K562 (cell line): ENCODE data around the gene FRYL. TPM values are rescaled to one million over a fixed set of nuclear protein-coding genes. Genes with fewer than 3 reads are reported as not detected.

Experiments
- ATAC-seq: fragments of 200-7000 bp; cut with Tn5 transposase; 3 replicates; pipeline ENCODE4 v1.9.1; 2020; ENCODE audit warnings: moderate library complexity
- BruUV-seq: library from RNA; stranded (reverse); fragments of 400-500 nt; replicated peaks from 2 replicates; lab custom pipeline; 2021; lab: Mats Ljungman, UMichigan
- CTCF ChIA-PET: fragments of 300-600 bp; formaldehyde crosslinking; extraction: SDS; loops from one replicate; lab custom pipeline; 2021; ENCODE audit warnings: low intra/inter-chr PET ratio; lab: Yijun Ruan, JAX
- POLR2A ChIA-PET: fragments of 300-600, 350-650 bp; sonication (Branson Sonifier 250); formaldehyde crosslinking; extraction: SDS; loops from one replicate; lab custom pipeline; 2021; ENCODE audit warnings: antibody characterized with exemption, inconsistent platforms; lab: Yijun Ruan, JAX
- DNase-seq, 4 experiments: peaks; one replicate each; pipeline versions ENCODE4 v3.0.0 to v3.0.0-alpha.2; 2011 to 2018; ENCODE audit warnings: low spot score in 3 of 4, mixed read lengths in 3 of 4; ENCODE audit errors: extremely low read depth in 1 of 4
- FAIRE-seq: peaks from 2 replicates; lab custom pipeline; 2011; peaks lifted over from hg19 to GRCh38; lab: Jason Lieb, UNC
- H2AFZ ChIP-seq: 2 replicates; pipeline ENCODE4 v1.6.0; 2011; ENCODE audit warnings: low read depth, low read length, control low read depth, inconsistent platforms
- H3K27ac ChIP-seq: fragments of 200-600 bp; 3 replicates; pipeline ENCODE4 v1.8.0; 2011; ENCODE audit warnings: low read depth, mild to moderate bottlenecking, control low read depth, inconsistent platforms, low read length, moderate library complexity, mixed read lengths; ENCODE audit errors: extremely low read depth
- H3K27me3 ChIP-seq, 2 experiments: fragments of 300-600 bp in 1 of 2; 2 replicates in 1 of 2; 3 replicates in 1 of 2; pipeline versions ENCODE4 v1.6.0 to v1.8.0; 2011; ENCODE audit warnings: inconsistent platforms in 2 of 2, low read length in 2 of 2, mild to moderate bottlenecking in 1 of 2, mixed read lengths in 1 of 2, moderate library complexity in 1 of 2; ENCODE audit not compliant: control insufficient read depth in 2 of 2, insufficient read depth in 2 of 2
- H3K36me3 ChIP-seq: fragments of 300-600 bp; 3 replicates; pipeline ENCODE4 v1.8.0; 2011; ENCODE audit warnings: mild to moderate bottlenecking, low read length, inconsistent platforms; ENCODE audit not compliant: control insufficient read depth, insufficient read depth
- H3K4me1 ChIP-seq, 2 experiments: fragments of 200-600 bp in 1 of 2; replicated peaks in 1 of 2; 2 replicates in 1 of 2; 3 replicates in 1 of 2; pipeline versions ENCODE4 v1.5.1 to v1.8.0; 2011; ENCODE audit warnings: inconsistent platforms in 2 of 2, low read length in 2 of 2, mild to moderate bottlenecking in 1 of 2, mixed read lengths in 1 of 2, moderate library complexity in 1 of 2; ENCODE audit not compliant: control insufficient read depth in 2 of 2, insufficient read depth in 2 of 2
- H3K4me2 ChIP-seq: 2 replicates; pipeline ENCODE4 v1.6.1; 2011; ENCODE audit warnings: low read length, control low read depth, inconsistent platforms, mixed read lengths; ENCODE audit not compliant: insufficient read depth
- H3K4me3 ChIP-seq: fragments of 200-600 bp; sonication (generic), shearing (Covaris generic); 2 replicates; pipeline ENCODE4 v1.5.1; 2016; ENCODE audit warnings: control low read depth, inconsistent platforms
- H3K79me2 ChIP-seq: fragments of 200-600 bp; 3 replicates; pipeline ENCODE4 v1.8.0; 2011; ENCODE audit warnings: low read length, inconsistent platforms; ENCODE audit not compliant: control insufficient read depth, insufficient read depth
- H3K9ac ChIP-seq, 2 experiments: 2 replicates each; pipeline versions ENCODE4 v1.6.0 to v1.6.1; 2011; ENCODE audit warnings: low read depth in 2 of 2, low read length in 2 of 2, control low read depth in 1 of 2, inconsistent platforms in 1 of 2, mild to moderate bottlenecking in 1 of 2, mixed read lengths in 1 of 2; ENCODE audit not compliant: insufficient read depth in 1 of 2
- H3K9me1 ChIP-seq: one replicate; pipeline ENCODE4 v1.6.0; 2011; ENCODE audit warnings: inconsistent platforms, mild to moderate bottlenecking, low read length, moderate library complexity; ENCODE audit not compliant: control insufficient read depth, insufficient read depth
- H3K9me3 ChIP-seq: replicated peaks from 2 replicates; pipeline ENCODE4 v1.5.1; 2011; ENCODE audit warnings: low read depth, low read length, inconsistent platforms; ENCODE audit not compliant: control insufficient read depth, insufficient read depth
- H4K20me1 ChIP-seq: replicated peaks from 2 replicates; pipeline ENCODE4 v1.6.1; 2011; ENCODE audit warnings: low read length, inconsistent platforms, mixed read lengths; ENCODE audit not compliant: control insufficient read depth, insufficient read depth
- HMBOX1 ChIP-seq: sonication (generic); IDR thresholded peaks from 2 replicates; pipeline ENCODE4 v1.6.1; 2016
- PCBP1 ChIP-seq: fragments of 200-400 bp; formaldehyde crosslinking; IDR thresholded peaks from 2 replicates; pipeline ENCODE4 v1.6.1; 2018; ENCODE audit warnings: mild to moderate bottlenecking, low read depth, low read length; ENCODE audit not compliant: poor library complexity, severe bottlenecking
- POLR2AphosphoS2 ChIP-seq: IDR thresholded peaks from 2 replicates; pipeline ENCODE4 v1.6.1; 2012; ENCODE audit warnings: low read length, improper control_type of control experiment
- POLR3A ChIP-seq: IDR thresholded peaks from 2 replicates; pipeline ENCODE4 v1.6.1; 2011; ENCODE audit warnings: borderline replicate concordance, mild to moderate bottlenecking, moderate library complexity; ENCODE audit not compliant: insufficient read length, insufficient read depth; ENCODE audit errors: extremely low read depth
- WGBS: fragments of 100-300 bp; shearing (Covaris generic); methylation state at CpG from one replicate; pipeline ENCODE4 v1.1.6; 2016; ENCODE audit warnings: low coverage, mixed read lengths; ENCODE audit not compliant: insufficient coverage; ENCODE audit errors: missing lambda C conversion rate; 5-methylcytosine and 5-hydroxymethylcytosine counted together
- in situ Hi-C: fragments of 300-500 bp; cut with MboI; formaldehyde crosslinking; loops from 4 replicates; pipeline ENCODE4 v1.15.0; 2018; ENCODE audit warnings: inconsistent platforms, mixed read lengths
- intact Hi-C: fragments of 100-400 bp; cut with micrococcal nuclease; formaldehyde crosslinking; loops from 2 replicates; pipeline ENCODE4 v1.14.2; 2022
- polyA plus RNA-seq, 8 experiments: library from polyadenylated mRNA; depleted of rRNA in 4 of 8; stranded (reverse) in 5 of 8; unstranded in 3 of 8; fragments of >200 nt; fragmentation: Nextera tagmentation in 2 of 8; fragmentation: Illumina TruSeq in 1 of 8; extraction: Ambion mirVana in 2 of 8; extraction: Trizol in 1 of 8; gene quantifications; 2 replicates each; pipeline versions ENCODE4 v1.2.1 to v1.2.3, GENCODE V29; 2011 to 2014; ENCODE audit warnings: inconsistent platforms in 1 of 8, missing spikeins in 1 of 8
- total RNA-seq, 7 experiments: library from RNA; depleted of rRNA in 6 of 7; stranded (reverse); fragments of >200 nt in 6 of 7; fragmentation: Illumina TruSeq in 2 of 7; extraction: Trizol in 2 of 7; gene quantifications; 2 replicates each; pipeline versions ENCODE4 v1.2.1 to v1.2.3, GENCODE V29; 2011 to 2021; ENCODE audit warnings: low replicate concordance in 1 of 7
- TF ChIP-seq, protein P1 (sequence below): fragments of 450-650 bp; IDR thresholded peaks from 2 replicates; pipeline ENCODE4 v1.6.1; 2016; ENCODE audit warnings: missing biosample characterization, missing genetic modification characterization

FRYL gene
- total and polyA plus RNA-seq, 9 of the 15 experiments (the other 6 are each of a cell fraction or from before 2014, with no cell fraction given): 7.2 to 34.9 (median 15.9) TPM

DNA sequence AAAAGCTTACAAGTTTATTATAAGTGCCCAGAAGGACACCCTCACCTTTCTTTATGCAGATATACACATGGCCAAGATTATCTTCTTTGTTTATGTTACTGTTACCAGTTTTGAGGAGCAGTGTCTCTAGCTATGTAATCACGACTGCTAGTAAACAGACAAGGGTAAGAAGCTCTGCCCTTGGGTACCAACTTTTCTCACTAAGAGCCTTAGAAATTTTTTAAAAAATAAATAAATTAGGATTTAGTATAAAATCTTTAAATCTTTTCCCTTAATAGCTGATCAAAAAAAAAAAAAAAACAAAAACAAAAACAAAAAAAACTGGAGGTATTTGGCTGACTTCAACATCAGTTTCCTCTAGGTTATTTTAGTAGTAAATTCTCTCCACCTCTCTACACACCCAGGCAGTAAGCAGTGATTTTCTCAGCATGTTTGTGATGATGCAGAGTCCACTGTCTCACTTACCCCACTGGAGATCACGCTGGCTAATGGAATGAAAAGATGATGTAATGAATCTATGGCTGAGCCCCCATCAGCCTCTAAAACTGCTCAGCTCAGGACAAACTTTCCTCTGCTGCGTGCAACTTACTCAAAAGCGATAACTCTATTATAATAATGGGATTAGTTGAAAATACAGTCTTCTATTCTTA is 125.9 kb downstream of the FRYL start:
- FAIRE-seq (no peak), DNase-seq (no peak), ATAC-seq (peak; percentile 48)
- in situ Hi-C loops (no loop called here), intact Hi-C loops (no loop called here)
- TF ChIP-seq, protein P1, sequence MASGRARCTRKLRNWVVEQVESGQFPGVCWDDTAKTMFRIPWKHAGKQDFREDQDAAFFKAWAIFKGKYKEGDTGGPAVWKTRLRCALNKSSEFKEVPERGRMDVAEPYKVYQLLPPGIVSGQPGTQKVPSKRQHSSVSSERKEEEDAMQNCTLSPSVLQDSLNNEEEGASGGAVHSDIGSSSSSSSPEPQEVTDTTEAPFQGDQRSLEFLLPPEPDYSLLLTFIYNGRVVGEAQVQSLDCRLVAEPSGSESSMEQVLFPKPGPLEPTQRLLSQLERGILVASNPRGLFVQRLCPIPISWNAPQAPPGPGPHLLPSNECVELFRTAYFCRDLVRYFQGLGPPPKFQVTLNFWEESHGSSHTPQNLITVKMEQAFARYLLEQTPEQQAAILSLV (tag): no peak
- TF ChIP-seq PCBP1: no peak
- no peak for TF ChIP-seq POLR3A
- peak; percentile 32; the same call in 1 of the 2 replicates for TF ChIP-seq HMBOX1
- no peak for TF ChIP-seq POLR2AphosphoS2
- POLR2A ChIA-PET: interaction anchor here (0.5 kb wide), 1 partner anchor 13 kb away, joined by 3 read pairs; no protein-coding TSS in a partner anchor
- Histone ChIP-seq H3K4me2 (no peak overlapping the region), H3K36me3 (no peaks in the 10 kb centered on the region; the same call in 2 of the 3 replicates), H4K20me1 (no peaks in the 10 kb centered on the region; the same call in 1 of the 2 replicates), H3K9me1 (no peaks in the 10 kb centered on the region), H3K4me1 (peaks cover 0 to 5% of the 10 kb centered on the region in 2 experiments; a peak in 1 of 5 replicates), H3K27ac (no peak overlapping the region), H3K9ac (no peak overlapping the region), H3K9me3 (no peaks in the 10 kb centered on the region), H3K27me3 (no peaks in the 10 kb centered on the region), H3K79me2 (peaks cover 10% of the 10 kb centered on the region; the same call in 2 of the 3 replicates), H2AFZ (no peak overlapping the region), H3K4me3 (no peak overlapping the region)
- no TSS peak for BruUV-seq
- 65% methylated on average over 4 of the region's 4 CpGs for WGBS
- CTCF ChIA-PET: interaction anchor here (0.6 kb wide), 1 partner anchor 118 kb away, joined by 3 read pairs; no protein-coding TSS in a partner anchor
